ENCODE data around the gene ZC3H6.

ZC3H6 gene

GRCh38 chr2:112293636-112294401, 18.4 kb downstream of the ZC3H6 start:
- no peak for TF ChIP-seq CSDC2 (CRISPR knock-in tag; IDR thresholded peaks at IDR 0.05)
- no peak for TF ChIP-seq CREB5 (CRISPR knock-in tag; IDR thresholded peaks at IDR 0.05; ENCODE audit: low read depth)
- TF ChIP-seq ZFP30 (CRISPR knock-in tag; IDR thresholded peaks at IDR 0.05): no peak
- TF ChIP-seq CSRNP3 (CRISPR knock-in tag; IDR thresholded peaks at IDR 0.05): no peak
- no peak for TF ChIP-seq TSHZ2 (CRISPR knock-in tag; IDR thresholded peaks at IDR 0.05)
- no peak for TF ChIP-seq PPARA (CRISPR knock-in tag; IDR thresholded peaks at IDR 0.05; ENCODE audit: borderline replicate concordance)
- ATAC-seq: no peak

- ATAC-seq: no peak
Measured at GRCh38 chr2:112295407-112296078, 20.1 kb downstream of the ZC3H6 start.

GRCh38 chr2:112296407-112296806, 21.0 kb downstream of the ZC3H6 start:
- no peak for ATAC-seq
- TF ChIP-seq ESRRG (CRISPR knock-in tag; IDR thresholded peaks at IDR 0.05) (no peak), CREB5 (CRISPR knock-in tag; IDR thresholded peaks at IDR 0.05; ENCODE audit: low read depth) (no peak), PATZ1 (CRISPR knock-in tag; IDR thresholded peaks at IDR 0.05; ENCODE audit: borderline replicate concordance) (no peak), ZNF8 (CRISPR knock-in tag; IDR thresholded peaks at IDR 0.05) (no peak), ZNF70 (CRISPR knock-in tag; IDR thresholded peaks at IDR 0.05) (no peak)

More at GRCh38 chr2:112295407-112296078, 20.1 kb downstream of the ZC3H6 start:
- TF ChIP-seq ESRRG (CRISPR knock-in tag; IDR thresholded peaks at IDR 0.05) (no peak), ISL1 (CRISPR knock-in tag; IDR thresholded peaks at IDR 0.05) (no peak), TSHZ2 (CRISPR knock-in tag; IDR thresholded peaks at IDR 0.05) (no peak), TOX (CRISPR knock-in tag; IDR thresholded peaks at IDR 0.05; ENCODE audit: borderline replicate concordance) (no peak), TCF4 (CRISPR knock-in tag; IDR thresholded peaks at IDR 0.05; ENCODE audit: borderline replicate concordance) (no peak), ZFP30 (CRISPR knock-in tag; IDR thresholded peaks at IDR 0.05) (no peak), BACH2 (CRISPR knock-in tag; IDR thresholded peaks at IDR 0.05; ENCODE audit: borderline replicate concordance) (no peak), ZNF565 (CRISPR knock-in tag; conservative IDR thresholded peaks at IDR 0.05; ENCODE audit: low read depth) (no peak), PPARA (CRISPR knock-in tag; IDR thresholded peaks at IDR 0.05; ENCODE audit: borderline replicate concordance) (no peak)

All from SK-N-SH treated with all-trans-retinoic acid at 6 μM for 48 hours (cell line).